Urinary bladder (tissue), 4 donors: ENCODE measurements around the gene TRIM34. TPM values are rescaled to one million over a fixed set of nuclear protein-coding genes. Genes with fewer than 3 reads are reported as not detected.
"Not testable (repeated sequence)": the region's sequence is repeated elsewhere in the genome, so short reads cannot be mapped to it uniquely, and the experiment has no call there.

Experiments used
- DNase-seq: peaks from one replicate; pipeline ENCODE4 v3.0.0-alpha.2; 2015; ENCODE audit errors: extremely low spot score
- H3K27ac ChIP-seq: one replicate; pipeline ENCODE4 v1.5.1; 2013; ENCODE audit warnings: low read depth, mild to moderate bottlenecking, moderate library complexity
- H3K36me3 ChIP-seq: one replicate; pipeline ENCODE4 v1.6.1; 2013; ENCODE audit warnings: mild to moderate bottlenecking, moderate library complexity; ENCODE audit not compliant: insufficient read depth
- H3K4me1 ChIP-seq: one replicate; pipeline ENCODE4 v1.6.1; 2013; ENCODE audit warnings: mild to moderate bottlenecking, moderate library complexity; ENCODE audit not compliant: insufficient read depth
- H3K4me3 ChIP-seq: one replicate; pipeline ENCODE4 v1.5.1; 2013; ENCODE audit warnings: low read depth, low read length
- WGBS: extraction: QIAGEN DNeasy Blood & Tissue Kit; methylation state at CpG from one replicate; pipeline ENCODE4 v1.1.7; 2013; 5-methylcytosine and 5-hydroxymethylcytosine counted together
- polyA plus RNA-seq: library from polyadenylated mRNA; stranded (reverse); fragments of 200-250 nt; gene quantifications from one replicate; pipeline ENCODE4 v1.2.3, GENCODE V29; 2013
- total RNA-seq: library from RNA; depleted of rRNA; stranded (reverse); fragments of >200 nt; gene quantifications from one replicate; pipeline ENCODE4 v1.2.3, GENCODE V29; 2014
- donor health status: healthy with polysubstance abuse.
- donor health status: healthy.

Gene TRIM34
- total and polyA plus RNA-seq, 2 donors, result 6.1 to 17.1 TPM

GRCh38 chr11:5602791-5603190, 22.0 kb upstream of the TRIM34 start:
- H3K27ac ChIP-seq, H3K4me1 ChIP-seq, H3K4me3 ChIP-seq, DNase-seq, H3K36me3 ChIP-seq: not testable (repeated sequence)
- 92% methylated on average over 4 of the region's 4 CpGs for WGBS

DNA sequence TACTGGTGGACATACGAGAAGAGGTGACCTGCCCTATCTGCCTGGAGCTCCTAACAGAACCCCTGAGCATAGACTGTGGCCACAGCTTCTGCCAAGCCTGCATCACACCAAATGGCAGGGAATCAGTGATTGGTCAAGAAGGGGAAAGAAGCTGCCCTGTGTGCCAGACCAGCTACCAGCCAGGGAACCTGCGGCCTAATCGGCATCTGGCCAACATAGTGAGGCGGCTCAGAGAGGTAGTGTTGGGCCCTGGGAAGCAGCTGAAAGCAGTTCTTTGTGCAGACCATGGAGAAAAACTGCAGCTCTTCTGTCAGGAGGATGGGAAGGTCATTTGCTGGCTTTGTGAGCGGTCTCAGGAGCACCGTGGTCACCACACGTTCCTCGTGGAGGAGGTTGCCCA, 21.5 kb upstream of the TRIM34 start:
- Histone ChIP-seq H3K4me3 (no peak overlapping the region), H3K27ac (no peak overlapping the region), H3K4me1 (no peaks in the 10 kb centered on the region), H3K36me3 (no peaks in the 10 kb centered on the region)
- no peak for DNase-seq
- 89% methylated on average over 8 of the region's 8 CpGs for WGBS

- H3K27ac ChIP-seq, result no peak overlapping the region
Observed at GRCh38 chr11:5604896-5605295, 19.9 kb upstream of the TRIM34 start.

GRCh38 chr11:5605849-5606248, 19.0 kb upstream of the TRIM34 start:
- no peak for DNase-seq
- 49% methylated on average over 5 of the region's 5 CpGs for WGBS
- Histone ChIP-seq H3K27ac (no peak overlapping the region), H3K4me3 (no peak overlapping the region), H3K36me3 (peaks cover 3% of the 10 kb centered on the region), H3K4me1 (no peaks in the 10 kb centered on the region)

More at GRCh38 chr11:5604896-5605295, 19.9 kb upstream of the TRIM34 start:
- no peaks in the 10 kb centered on the region for H3K4me1 ChIP-seq
- 77% methylated on average over 4 of the region's 4 CpGs for WGBS
- H3K36me3 ChIP-seq, result no peaks in the 10 kb centered on the region
- H3K4me3 ChIP-seq, result no peak overlapping the region
- no peak for DNase-seq

- 40% methylated on average over 6 of the region's 6 CpGs for WGBS
- no peak overlapping the region for H3K27ac ChIP-seq
Observed at GRCh38 chr11:5608808-5609207, 16.0 kb upstream of the TRIM34 start.

GRCh38 chr11:5610446-5610845, 14.4 kb upstream of the TRIM34 start:
- H3K27ac ChIP-seq, result no peak overlapping the region
- 89% methylated on average over 5 of the region's 5 CpGs for WGBS
- H3K4me1 ChIP-seq, result no peaks in the 10 kb centered on the region
- DNase-seq, result no peak
- H3K36me3 ChIP-seq, result peaks cover 4% of the 10 kb centered on the region
- H3K4me3 ChIP-seq, result no peak overlapping the region

More at GRCh38 chr11:5608808-5609207, 16.0 kb upstream of the TRIM34 start:
- Histone ChIP-seq H3K4me1 (no peaks in the 10 kb centered on the region), H3K4me3 (no peak overlapping the region), H3K36me3 (peaks cover 4% of the 10 kb centered on the region)
- no peak for DNase-seq

DNA sequence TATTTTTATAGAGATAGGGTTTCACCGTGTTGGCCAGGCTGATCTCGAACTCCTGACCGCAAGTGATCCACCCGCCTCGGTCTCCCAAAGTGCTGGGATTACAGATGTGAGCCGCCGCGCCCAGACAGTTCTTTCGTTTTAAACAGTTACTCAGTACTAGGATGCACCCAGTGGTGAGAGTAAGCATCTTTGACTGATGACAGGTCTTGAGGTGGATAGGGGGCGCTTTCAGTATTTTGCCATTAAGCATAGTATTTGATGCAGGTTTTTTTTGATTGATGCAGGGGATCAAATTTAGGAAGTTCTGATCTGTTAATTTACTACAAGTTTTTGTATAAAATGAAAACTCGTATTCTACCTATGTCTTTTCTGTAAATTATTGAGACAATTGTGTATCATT, 13.2 kb upstream of the TRIM34 start:
- no peak for DNase-seq
- H3K27ac ChIP-seq, result no peak overlapping the region
- H3K4me3 ChIP-seq, result no peak overlapping the region
- peaks cover 4% of the 10 kb centered on the region for H3K36me3 ChIP-seq
- H3K4me1 ChIP-seq, result no peaks in the 10 kb centered on the region
- WGBS, result 93% methylated on average over 11 of the region's 11 CpGs

- no peaks in the 10 kb centered on the region for H3K4me1 ChIP-seq
- no peaks in the 10 kb centered on the region for H3K36me3 ChIP-seq
- no peak overlapping the region for H3K27ac ChIP-seq
- DNase-seq, result no peak
- no peak overlapping the region for H3K4me3 ChIP-seq
- WGBS, result 78% methylated on average over 3 of the region's 3 CpGs
Observed at GRCh38 chr11:5618807-5619206, 6.0 kb upstream of the TRIM34 start.

DNA sequence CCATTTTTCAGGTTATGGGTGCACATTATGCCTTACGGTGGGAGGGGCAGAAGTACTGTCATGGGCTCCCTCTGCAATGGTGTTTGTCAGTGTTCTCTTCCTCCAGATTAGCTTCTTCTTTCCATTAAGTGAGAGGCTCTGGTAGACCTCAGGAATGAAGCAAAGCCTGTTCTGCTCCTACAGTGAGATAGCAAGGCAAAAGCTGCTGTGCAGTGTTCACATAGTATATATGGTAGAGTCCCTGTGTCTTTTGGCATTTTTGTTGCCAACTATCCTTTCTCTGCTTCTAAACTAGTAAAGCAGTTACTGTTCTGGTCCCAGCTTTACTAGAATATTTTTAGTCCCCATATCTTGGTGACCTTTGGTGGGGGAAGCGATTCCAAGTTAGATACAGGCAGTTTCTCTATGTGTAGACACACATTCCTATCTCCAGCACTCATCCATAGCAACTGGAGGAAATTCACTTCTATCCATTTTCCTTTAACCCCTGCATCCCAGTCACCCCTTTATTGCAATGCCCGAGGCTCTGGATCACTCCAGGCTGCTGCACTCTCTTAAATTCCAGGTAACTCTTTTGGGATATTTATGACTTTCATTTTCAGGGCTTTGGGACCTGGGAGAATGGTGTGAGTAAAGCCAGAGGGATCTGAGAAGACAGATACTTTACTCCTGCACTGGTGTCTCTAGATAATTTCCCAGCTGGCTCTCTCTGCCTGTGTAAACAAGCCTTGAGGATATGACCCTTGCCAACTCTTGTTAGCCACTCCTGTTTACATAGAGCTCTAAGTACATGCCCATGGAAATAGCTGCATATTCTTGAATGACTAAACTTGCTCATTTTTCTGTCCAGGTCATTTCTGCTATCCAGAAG, 3.9 kb upstream of the TRIM34 start:
- DNase-seq, result no peak
- Histone ChIP-seq H3K27ac (no peak overlapping the region), H3K4me3 (no peak overlapping the region), H3K4me1 (no peaks in the 10 kb centered on the region), H3K36me3 (no peaks in the 10 kb centered on the region)
- 15% methylated on average over 3 of the region's 3 CpGs for WGBS

DNA sequence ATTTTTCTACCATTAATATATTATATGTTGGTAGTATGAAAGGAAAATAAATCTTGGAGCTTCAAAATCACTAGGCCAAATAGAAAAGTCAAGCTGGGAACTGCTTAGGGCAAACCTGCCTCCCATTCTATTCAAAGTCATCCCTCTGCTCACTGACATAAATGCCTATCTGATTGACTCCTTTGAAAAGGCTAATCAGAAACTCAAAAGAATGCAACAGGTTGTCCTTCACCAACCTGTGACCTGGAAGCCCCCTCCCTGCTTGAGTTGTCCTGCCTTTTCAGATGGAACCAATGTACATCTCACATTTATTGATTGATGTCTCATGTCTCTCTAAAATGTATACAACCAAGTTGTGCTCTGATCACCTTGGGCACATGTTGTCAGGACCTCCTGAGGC, 3.2 kb upstream of the TRIM34 start:
- no peaks in the 10 kb centered on the region for H3K4me1 ChIP-seq
- H3K4me3 ChIP-seq, result no peak overlapping the region
- no peaks in the 10 kb centered on the region for H3K36me3 ChIP-seq
- H3K27ac ChIP-seq, result no peak overlapping the region
- no peak for DNase-seq

GRCh38 chr11:5622802-5623201, 2.0 kb upstream of the TRIM34 start:
- no peaks in the 10 kb centered on the region for H3K4me1 ChIP-seq
- no peaks in the 10 kb centered on the region for H3K36me3 ChIP-seq
- H3K27ac ChIP-seq, result no peak overlapping the region
- no peak overlapping the region for H3K4me3 ChIP-seq
- DNase-seq, result no peak
- WGBS, result 96% methylated on average over 3 of the region's 3 CpGs

- DNase-seq, result no peak
- Histone ChIP-seq H3K4me1 (no peaks in the 10 kb centered on the region), H3K4me3 (peak overlapping the region; percentile 63), H3K27ac (peak overlapping the region; percentile 53), H3K36me3 (no peaks in the 10 kb centered on the region)
- WGBS, result 9% methylated on average over 4 of the region's 4 CpGs
Observed at GRCh38 chr11:5625281-5625680, 480 bp downstream of the TRIM34 start.

- Histone ChIP-seq H3K27ac (no peak overlapping the region), H3K4me1 (no peaks in the 10 kb centered on the region), H3K4me3 (no peak overlapping the region), H3K36me3 (no peaks in the 10 kb centered on the region)
- 79% methylated on average over 5 of the region's 5 CpGs for WGBS
- no peak for DNase-seq
Observed at GRCh38 chr11:5626196-5626595, 1.4 kb downstream of the TRIM34 start.

DNA sequence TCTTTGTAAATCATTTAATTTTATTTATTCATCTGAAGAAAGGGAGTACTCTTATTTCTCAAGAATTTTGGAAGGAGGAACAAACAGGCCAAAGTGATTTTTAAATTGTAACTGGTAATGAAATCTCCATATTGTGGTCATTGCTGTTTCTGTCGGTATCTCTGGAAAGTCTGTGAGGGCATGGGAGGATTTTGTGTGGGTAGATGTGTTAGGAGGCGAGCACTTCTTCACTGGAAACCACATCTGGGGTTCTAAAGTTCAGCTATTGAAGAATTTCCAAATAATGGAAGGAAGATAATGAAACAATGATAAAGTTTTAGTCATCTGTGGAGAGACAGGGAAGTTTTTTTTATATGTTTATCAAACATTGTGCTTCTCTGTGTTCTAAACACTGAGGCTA, 6.6 kb downstream of the TRIM34 start:
- no peak overlapping the region for H3K4me3 ChIP-seq
- WGBS, result 88% methylated on average over 2 of the region's 2 CpGs
- no peaks in the 10 kb centered on the region for H3K4me1 ChIP-seq
- no peak overlapping the region for H3K27ac ChIP-seq
- no peak for DNase-seq
- peaks cover 5% of the 10 kb centered on the region for H3K36me3 ChIP-seq
